NCI-H128 (cell line): ENCODE measurements around the gene SERPINF2.
"Not testable (repeated sequence)": the region's sequence is repeated elsewhere in the genome, so short reads cannot be mapped to it uniquely, and the experiment has no call there.

Source experiments
- DNase-seq: peaks from one replicate; lab custom pipeline; 2025; ENCODE audit not compliant: unreplicated experiment; lab: John Stamatoyannopoulos, UW

Gene SERPINF2

DNA sequence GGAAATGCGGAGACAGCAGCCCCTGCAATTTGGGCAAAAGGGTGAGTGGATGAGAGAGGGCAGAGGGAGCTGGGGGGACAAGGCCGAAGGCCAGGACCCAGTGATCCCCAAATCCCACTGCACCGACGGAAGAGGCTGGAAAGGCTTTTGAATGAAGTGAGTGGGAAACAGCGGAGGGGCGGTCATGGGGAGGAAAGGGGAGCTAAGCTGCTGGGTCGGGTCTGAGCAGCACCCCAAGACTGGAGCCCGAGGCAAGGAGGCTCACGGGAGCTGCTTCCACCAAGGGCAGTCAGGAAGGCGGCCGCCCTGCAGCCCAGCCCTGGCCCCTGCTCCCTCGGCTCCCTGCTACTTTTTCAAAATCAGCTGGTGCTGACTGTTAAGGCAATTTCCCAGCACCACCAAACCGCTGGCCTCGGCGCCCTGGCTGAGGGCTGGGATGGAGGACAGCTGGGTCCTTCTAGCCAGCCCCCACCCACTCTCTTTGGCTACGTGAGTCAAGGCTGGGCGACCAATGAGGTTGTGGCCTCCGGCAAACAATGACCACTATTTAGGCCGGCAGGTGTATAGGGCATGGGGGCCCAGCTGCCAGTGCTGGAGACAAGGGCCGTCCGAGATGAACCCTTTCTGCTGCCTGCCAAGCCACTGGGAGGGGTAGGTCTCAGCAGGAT, 19.7 kb downstream of the SERPINF2 start:
- DNase-seq: no peak

DNA sequence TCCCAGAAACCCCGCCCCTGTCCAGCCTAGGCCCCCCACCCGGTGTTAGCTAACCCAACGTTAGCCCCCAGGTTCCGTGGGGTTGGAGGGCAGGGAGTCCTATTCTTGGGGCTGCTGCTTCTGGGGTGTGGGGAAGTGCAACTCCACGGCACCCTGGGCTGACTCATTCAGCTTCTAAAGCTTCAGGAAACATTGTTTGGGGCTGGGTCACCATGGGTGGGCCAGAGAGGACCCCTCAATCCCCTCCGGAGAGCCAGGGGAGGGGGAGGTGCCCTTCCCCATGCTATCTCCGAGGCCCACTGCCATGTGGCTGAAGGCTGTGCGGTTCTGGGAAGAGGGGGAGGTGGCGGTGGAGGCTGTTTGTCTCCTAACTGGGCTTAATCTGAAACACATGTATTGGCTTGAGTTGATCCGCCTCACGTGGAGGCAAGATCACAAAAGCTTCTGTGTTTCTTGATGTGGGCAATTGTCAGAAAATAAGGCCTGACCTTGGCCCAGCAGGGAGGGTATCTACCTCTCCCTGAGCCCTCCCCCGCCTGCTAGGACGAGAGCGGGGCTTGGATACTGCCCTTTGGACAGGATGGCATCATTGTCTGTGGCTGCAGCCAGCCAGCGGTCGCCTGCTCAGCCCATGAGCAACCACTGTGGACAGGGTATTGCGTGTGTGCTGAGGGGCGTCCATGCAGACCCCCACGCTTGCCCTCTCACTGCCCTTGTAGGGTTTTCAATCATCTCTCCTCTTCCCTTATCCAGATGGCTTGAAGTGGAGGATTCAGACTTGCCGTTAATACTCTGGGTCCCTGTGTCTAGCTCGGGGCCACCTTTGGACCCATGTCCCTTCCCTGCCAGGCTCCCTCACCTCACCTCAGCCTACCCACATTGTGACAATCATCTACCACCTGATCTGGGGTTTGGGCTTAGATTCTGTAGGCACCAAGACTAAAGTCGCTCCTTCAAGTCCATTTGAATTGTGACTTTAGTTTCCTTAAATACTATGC, 20.5 kb downstream of the SERPINF2 start:
- no peak for DNase-seq

DNA sequence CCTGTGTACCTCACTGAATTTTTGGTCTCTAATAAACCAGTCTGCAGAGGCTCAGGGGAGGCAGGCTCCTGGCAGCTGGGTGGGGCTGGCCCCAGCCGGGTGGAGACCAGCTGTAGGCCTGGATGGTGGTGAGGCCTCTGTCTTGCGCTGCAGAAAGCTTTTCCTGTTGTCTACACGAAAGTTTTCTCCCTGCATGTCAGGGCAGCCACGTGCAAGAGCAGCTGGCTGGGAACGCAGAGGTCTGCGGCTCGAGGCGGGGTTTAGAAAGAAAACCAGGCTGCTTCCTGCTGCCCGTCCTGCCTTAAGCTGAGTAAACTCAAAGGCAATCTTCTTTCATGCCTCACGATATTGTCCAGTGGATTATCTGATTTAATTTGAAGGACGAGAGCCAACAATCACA, 21.6 kb downstream of the SERPINF2 start:
- no peak for DNase-seq

DNA sequence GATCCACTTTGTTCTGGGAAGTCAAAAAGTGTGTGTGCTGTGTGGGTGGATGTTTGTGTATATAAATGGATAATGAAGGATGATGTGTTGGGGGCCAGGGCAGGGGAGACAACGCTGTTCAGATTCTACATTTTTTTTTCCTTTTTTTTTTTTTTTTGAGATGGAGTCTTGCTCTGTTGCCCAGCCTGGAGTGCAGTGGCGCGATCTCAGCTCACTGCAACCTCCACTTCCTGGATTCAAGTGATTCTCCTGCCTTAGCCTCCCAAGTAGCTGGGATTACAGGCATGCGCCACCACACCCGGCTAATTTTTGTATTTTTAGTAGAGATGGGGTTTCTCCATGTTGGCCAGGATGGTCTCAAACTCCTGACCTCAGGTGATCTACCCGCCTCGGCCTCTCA, 22.0 kb downstream of the SERPINF2 start:
- not testable (repeated sequence) for DNase-seq

DNA sequence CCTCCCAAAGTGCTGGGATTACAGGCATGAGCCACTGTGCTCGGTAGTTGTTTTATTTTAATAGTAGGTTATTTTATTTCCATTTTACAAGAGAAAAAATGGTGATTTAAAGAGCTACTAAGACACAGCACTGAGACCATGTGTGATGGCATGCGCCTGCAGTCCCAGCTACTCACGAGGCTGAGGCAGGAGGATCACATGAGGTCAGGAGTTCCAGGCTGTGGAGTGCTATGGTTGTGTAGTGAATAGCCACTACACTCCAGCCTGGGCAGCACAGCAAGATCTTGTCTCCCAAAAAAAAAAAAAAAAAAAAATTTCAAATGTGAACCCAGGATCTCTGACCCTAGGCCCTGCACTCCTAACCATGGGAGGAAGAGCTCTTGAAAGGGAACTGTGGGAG, 22.9 kb downstream of the SERPINF2 start:
- no peak for DNase-seq

DNA sequence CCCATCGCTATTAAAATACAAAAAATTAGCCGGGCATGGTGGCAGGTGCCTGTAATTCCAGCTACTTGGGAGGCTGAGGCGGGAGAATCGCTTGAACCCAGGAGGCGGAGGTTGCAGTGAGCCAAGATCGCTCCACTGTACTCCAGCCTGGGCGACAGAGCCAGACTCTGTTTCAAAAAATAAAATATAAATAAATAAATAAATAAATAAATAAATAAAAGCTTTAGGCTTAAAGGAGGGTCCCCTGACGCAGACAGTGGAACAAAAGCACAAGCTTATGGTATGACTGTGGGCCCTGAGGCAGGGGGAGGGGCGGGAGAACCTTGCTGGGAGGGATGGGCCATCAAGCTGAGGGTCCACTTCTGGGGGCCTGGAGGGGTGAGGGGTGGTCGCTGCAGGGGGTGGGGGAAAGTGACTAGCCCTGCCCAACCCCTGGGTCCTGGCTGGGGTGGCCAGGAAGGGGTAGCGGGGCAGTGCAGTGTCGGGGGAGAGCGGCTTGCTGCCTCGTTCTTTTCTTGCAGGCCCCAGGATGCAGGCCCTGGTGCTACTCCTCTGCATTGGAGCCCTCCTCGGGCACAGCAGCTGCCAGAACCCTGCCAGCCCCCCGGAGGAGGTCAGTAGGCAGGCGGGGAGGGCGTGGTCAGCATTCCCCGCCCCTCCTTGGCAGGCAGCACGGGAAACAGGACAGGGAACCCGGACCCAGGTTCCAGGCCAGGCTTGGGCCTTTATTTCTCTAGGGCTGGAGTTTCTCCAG, 23.9 kb downstream of the SERPINF2 start:
- no peak for DNase-seq

DNA sequence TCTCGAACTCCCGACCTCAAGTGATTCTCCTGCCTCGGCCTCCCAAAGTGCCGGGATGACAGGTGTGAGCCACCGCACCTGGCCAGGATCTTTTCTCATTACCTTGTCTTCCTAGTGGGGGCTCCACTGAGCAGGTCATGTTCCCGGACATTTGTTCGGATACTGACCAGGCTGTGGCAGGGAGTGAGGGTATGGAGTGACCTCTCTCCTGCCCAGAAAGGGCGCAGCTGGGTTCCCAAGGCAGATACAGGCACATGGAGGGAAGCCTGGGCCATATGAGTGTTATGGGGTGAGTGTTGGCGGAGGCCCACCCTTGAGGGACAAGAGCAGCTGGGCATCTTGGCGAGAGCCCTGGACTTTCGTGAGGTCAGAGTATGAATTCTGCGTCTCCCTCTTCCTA, 24.7 kb downstream of the SERPINF2 start:
- DNase-seq: no peak

DNA sequence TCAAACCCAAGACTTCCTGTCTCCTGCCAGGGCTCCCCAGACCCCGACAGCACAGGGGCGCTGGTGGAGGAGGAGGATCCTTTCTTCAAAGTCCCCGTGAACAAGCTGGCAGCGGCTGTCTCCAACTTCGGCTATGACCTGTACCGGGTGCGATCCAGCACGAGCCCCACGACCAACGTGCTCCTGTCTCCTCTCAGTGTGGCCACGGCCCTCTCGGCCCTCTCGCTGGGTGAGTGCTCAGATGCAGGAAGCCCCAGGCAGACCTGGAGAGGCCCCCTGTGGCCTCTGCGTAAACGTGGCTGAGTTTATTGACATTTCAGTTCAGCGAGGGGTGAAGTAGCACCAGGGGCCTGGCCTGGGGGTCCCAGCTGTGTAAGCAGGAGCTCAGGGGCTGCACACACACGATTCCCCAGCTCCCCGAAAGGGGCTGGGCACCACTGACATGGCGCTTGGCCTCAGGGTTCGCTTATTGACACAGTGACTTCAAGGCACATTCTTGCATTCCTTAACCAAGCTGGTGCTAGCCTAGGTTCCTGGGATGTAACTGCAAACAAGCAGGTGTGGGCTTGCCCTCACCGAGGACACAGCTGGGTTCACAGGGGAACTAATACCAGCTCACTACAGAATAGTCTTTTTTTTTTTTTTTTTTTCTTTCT, 27.3 kb downstream of the SERPINF2 start:
- DNase-seq: no peak

DNA sequence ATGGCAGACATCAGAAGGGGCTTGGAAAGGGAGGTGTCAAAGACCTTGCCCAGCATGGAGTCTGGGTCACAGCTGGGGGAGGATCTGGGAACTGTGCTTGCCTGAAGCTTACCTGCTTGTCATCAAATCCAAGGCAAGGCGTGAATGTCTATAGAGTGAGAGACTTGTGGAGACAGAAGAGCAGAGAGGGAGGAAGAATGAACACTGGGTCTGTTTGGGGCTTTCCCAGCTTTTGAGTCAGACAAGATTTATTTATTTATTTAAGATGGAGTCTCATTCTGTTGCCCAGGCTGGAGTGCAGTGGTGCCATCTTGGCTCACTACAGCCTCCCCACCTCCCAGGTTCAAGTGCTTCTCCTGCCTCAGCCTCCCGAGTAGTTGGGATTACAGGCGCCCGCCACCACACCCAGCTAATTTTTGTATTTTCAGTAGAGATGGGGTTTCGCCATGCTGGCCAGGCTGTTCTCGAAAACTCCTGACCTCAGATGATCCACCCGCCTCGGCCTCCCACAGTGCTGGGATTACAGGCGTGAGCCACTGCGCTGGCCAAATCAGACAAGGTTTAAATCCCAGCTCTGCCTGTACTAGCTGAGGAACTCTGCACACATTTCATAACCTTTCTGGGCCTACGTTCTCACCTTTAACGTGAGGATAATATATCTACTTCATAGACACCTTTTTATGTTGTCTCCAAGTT, 30.5 kb downstream of the SERPINF2 start:
- not testable (repeated sequence) for DNase-seq

DNA sequence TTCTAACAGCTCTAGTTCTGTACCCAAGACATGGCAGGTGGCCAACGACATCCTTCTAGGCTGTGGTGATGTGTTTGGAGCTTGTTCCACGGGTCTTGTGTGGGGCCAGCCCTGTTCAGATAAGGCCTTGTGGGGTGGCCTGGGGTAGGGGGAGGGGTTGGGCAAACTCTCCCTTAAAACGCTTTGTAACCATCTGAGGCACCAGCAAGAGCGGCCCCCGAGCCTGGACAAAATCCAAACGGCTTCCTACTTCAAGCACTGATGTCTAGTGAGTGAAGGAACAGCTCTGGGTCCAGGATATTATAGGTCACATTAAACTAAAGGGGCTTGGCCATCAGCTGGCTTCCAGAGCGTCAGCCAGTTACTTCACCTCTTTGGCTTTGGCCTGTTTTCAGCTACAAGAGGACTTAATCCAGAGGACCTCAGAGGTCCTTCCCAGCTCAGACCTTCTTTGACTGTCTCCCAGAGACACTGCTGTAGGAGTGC, 31.1 kb downstream of the SERPINF2 start:
- DNase-seq: no peak

DNA sequence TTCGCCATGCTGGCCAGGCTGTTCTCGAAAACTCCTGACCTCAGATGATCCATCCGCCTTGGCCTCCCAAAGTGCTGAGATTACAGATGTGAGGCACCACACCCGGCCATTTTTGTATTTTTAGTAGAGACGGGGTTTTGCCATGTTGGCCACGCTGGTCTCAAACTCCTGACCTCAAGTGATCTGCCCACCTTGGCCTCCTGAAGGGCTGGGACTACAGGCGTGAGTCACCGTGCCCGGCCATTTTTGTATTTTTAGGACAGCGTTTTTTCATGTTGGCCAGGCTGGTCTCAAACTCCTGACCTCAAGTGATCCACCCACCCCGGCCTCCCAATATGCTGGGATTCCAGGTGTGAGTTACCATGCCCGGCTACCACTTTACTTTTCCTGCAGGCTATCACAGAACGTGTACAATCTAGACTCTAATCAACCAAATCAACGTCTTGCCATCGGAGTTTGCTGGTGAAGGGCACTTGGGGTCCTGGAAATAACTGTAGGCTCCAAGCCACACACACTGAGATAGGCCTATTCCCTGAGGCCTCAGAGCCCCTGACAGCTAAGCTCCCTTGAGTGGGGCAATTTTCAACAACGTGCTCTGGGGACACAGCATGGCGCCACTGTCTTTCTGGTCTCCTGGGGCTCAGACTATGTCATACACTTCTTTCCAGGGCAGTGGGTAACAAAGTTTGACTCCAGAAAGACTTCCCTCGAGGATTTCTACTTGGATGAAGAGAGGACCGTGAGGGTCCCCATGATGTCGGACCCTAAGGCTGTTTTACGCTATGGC, 31.9 kb downstream of the SERPINF2 start:
- DNase-seq: no peak

DNA sequence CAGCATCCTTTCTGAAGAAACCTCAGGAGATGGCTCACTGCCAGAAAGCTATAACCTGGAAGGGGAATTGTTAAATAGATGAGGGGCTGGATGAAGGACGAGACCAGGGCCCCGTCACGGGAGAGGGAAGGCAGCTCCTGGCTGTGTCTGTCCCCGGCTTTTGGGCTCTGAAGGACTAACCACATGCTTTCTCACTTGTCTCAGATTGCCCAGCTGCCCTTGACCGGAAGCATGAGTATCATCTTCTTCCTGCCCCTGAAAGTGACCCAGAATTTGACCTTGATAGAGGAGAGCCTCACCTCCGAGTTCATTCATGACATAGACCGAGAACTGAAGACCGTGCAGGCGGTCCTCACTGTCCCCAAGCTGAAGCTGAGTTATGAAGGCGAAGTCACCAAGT, 33.7 kb downstream of the SERPINF2 start:
- no peak for DNase-seq

DNA sequence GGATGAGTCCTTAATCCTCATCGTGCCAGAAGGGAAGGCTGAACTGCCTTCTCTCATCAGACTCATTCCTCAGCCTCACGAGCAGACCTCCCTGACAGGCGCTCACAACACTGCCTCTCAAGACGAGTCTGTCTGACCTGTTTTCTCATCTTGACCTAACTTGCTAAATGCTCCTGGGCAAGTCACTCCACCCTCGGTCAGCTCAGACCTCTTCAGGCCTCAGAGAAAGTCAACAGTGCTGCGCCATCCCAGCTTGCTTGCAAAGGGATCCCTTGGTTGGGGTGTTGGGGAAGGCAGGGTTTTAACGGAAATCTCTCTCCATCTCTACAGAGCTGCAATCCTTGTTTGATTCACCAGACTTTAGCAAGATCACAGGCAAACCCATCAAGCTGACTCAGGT, 34.2 kb downstream of the SERPINF2 start:
- no peak for DNase-seq

DNA sequence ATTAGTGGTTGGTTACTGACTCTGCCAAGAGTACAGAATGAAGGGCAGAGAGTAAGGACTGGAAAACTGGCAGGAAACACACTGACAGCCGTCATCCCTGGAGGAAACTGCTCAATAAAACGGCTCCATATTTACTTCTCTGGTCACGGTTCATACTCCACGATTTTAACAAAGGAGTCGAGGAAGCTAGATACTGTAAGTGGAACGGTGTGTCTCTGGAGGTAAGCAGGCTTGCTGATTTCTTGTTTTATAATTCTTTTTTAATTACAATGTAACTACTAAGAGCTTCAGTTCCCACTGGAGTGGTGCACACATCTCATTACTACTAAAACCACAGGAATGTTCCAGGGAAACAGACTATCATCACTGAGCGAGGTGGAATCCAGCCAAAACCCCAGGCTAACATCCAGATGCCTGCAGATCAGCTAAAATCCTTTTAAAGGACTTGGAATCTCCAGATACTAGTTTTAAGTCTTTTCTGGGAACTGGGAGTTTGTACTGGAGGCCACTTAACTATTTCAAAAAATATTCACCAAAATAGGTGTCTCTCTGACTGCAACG, 37.0 kb downstream of the SERPINF2 start:
- no peak for DNase-seq

DNA sequence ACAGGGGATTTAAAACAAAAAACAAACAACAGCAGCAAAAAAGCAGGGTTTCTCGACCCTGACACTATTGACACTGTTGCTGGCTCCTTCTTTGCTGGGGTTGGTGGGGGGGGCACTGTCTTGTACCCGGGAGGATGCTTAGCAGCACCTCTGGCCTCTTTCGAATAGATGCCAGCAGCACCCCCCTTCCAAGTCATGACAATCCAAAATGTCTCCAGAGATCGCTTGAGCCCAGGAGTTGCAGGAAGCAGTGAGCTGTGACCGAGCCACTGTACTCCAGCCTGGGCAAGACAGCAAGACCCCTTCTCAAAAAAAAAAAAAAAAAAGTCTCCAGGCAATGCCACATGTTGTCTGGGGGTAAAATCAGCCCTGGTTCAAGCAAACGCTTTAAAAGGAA, 39.5 kb downstream of the SERPINF2 start:
- DNase-seq: no peak

DNA sequence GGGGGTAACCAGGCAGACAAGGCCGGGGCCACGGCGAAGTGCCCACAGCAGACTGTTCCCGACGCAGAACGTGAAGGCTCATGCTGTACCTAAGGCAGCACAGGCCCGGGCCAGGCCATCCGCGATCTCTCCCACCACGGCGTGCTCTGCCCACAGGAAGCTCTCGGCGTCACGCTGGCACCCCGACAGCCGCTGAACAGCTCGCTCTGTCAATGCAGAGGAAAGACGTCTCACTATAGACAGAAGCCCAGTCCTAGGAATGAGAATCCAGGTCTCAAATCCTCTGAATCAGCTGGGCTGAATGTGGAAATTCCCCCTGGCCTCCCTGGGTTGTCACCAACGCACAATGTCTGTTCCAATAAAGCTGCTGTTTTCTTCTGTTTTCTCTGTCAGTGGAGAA, 40.6 kb downstream of the SERPINF2 start:
- no peak for DNase-seq

DNA sequence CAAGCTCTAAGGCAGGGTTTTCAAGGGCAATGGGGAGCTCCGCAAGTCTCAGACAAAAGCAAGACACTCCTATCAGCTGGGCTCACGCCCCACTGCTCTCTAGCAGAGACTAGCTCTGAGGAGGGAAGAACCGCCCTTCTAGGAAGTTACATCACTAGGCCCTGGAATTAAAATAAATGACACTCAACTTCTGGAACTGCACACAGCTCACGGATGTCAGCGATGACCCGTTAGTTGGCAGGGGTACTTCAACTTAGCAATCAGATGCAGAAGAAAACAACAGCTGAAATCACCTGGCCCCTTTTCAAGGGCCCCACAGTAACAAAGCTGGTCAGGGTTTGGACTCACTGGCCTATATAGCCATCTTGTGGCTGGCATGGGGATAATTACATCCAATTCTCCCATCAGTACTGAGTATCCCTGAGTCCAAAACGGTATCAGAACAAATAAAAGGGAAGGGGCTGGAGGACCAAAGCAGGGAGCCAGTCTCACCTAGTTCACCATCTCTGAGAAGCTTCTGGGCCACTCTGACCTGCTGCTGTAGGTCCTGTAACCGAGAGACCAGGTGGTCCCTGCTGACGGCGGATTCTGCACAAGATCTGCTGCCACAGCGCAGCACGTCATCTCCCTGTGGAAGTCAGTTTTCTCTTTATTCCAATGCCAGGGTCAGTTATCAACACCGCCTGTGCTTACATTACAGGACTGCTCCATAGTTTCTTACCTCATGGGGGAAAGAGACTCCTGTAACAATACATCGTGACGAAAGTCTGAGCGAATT, 41.4 kb downstream of the SERPINF2 start:
- no peak for DNase-seq

DNA sequence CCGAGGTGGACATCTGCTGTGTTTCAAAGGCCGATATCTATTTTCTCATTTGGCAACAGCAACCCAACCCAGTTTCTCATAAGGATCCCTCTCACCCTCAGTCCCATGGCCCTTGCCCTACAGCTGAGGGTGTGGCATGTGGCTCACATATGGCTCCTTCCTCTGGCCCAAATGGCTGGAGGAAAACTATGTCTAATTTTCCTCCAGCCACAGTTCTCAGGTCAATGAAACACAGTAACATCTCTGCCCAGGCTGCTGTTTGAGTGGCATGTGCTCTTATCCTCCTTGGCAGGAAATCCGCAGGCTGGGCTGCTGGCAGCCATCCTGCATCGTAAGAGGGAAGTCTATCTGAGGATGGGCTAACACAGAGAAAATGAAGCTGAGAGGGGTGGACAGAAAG, 43.3 kb downstream of the SERPINF2 start:
- DNase-seq: no peak
